ENCODE data around the gene GFOD1.

GRCh38 chr6:13391537-13391936 lies 95.9 kb downstream of the GFOD1 start:
- TF ChIP-seq, protein P1, sequence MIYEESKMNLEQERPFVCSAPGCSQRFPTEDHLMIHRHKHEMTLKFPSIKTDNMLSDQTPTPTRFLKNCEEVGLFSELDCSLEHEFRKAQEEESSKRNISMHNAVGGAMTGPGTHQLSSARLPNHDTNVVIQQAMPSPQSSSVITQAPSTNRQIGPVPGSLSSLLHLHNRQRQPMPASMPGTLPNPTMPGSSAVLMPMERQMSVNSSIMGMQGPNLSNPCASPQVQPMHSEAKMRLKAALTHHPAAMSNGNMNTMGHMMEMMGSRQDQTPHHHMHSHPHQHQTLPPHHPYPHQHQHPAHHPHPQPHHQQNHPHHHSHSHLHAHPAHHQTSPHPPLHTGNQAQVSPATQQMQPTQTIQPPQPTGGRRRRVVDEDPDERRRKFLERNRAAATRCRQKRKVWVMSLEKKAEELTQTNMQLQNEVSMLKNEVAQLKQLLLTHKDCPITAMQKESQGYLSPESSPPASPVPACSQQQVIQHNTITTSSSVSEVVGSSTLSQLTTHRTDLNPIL (CRISPR knock-in tag; IDR thresholded peaks at IDR 0.05; ENCODE audit: low read depth) = no peak
- TF ChIP-seq GLIS3 (CRISPR knock-in tag; IDR thresholded peaks at IDR 0.05) (no peak), CSDC2 (CRISPR knock-in tag; IDR thresholded peaks at IDR 0.05) (no peak), ZNF565 (CRISPR knock-in tag; conservative IDR thresholded peaks at IDR 0.05; ENCODE audit: low read depth) (no peak), ZNF8 (CRISPR knock-in tag; IDR thresholded peaks at IDR 0.05) (no peak), ZFP3 (CRISPR knock-in tag; IDR thresholded peaks at IDR 0.05) (no peak), ZNF70 (CRISPR knock-in tag; IDR thresholded peaks at IDR 0.05) (no peak), CSRNP3 (CRISPR knock-in tag; IDR thresholded peaks at IDR 0.05) (no peak), ZFP30 (CRISPR knock-in tag; IDR thresholded peaks at IDR 0.05) (no peak), OSR1 (CRISPR knock-in tag; IDR thresholded peaks at IDR 0.05) (no peak), ESRRG (CRISPR knock-in tag; IDR thresholded peaks at IDR 0.05) (no peak), ZC3H10 (CRISPR knock-in tag; IDR thresholded peaks at IDR 0.05) (no peak), ISL1 (CRISPR knock-in tag; IDR thresholded peaks at IDR 0.05) (no peak)

Measured in SK-N-SH treated with all-trans-retinoic acid at 6 μM for 48 hours (cell line).